ENCODE data around the gene NTN1.

NTN1 gene

GRCh38 chr17:9229160-9229825 is 208.0 kb downstream of the NTN1 start:
- no peak for DNase-seq (ENCODE audit: low read depth in 2 of 2, low spot score in 1 of 2)

DNA sequence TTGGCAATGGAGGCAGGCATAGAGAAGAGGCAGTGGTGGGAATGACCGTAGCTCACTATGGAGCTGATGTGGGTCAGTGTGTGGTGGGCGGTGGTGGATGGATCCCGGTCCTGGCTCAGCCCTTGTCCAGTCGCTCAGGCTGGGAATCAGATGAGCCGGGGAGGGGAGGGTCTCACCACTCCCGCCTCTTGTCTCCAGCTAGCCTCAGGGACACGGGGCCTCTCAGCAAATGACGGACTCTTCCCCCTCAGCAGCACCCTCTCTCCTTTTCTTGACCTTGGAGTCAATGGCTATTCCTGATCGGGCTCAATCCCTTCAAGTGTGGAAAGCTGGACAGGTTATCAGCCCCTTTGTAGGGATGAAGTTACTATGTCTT is 208.5 kb downstream of the NTN1 start:
- DNase-seq (ENCODE audit: low read depth in 2 of 2, low spot score in 1 of 2) = no peak

GRCh38 chr17:9230346-9230745 is 209.0 kb downstream of the NTN1 start:
- no peak for DNase-seq (ENCODE audit: low read depth in 2 of 2, low spot score in 1 of 2)

DNA sequence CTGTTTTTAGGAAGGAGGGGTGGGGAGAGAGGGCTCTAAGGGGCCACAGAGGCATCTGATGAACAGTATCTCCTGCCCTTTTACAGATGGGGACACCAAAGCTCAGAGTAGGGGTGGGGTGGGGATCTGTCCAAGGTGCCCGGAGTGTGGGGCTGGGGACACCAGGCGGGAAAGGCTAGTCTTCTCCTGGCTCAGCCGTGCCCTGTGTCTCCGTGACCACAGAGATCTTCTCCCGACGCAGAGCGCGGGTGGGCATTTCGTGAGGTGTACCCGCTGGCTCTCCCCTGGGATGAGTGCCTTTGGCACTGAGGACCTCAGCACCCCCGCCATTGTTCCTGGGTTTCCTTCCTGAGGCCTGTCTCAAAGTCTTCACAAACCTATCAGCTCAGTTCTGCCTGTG is 209.6 kb downstream of the NTN1 start:
- DNase-seq (ENCODE audit: low read depth in 2 of 2, low spot score in 1 of 2) = no peak

- DNase-seq (ENCODE audit: low read depth in 2 of 2, low spot score in 1 of 2) = no peak
Measured at GRCh38 chr17:9231449-9232154, 210.3 kb downstream of the NTN1 start.

DNA sequence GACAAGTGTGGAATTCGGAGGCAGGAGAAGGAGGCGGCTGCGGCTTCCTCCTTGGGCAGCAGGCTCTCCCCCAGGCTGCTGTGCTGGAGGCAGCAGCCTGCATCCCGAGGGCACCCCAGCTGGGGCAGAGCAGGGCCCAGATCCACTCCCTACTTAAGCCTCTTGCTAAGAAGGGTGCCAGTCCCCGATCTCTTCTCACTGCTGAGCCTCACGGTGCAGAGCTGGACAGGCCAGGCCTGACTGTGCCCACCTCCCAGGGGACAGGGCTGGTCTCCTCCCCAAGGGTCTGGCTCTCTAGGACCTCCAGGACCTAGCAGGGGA is 210.8 kb downstream of the NTN1 start:
- DNase-seq (ENCODE audit: low read depth in 2 of 2, low spot score in 1 of 2) = no peak

DNA sequence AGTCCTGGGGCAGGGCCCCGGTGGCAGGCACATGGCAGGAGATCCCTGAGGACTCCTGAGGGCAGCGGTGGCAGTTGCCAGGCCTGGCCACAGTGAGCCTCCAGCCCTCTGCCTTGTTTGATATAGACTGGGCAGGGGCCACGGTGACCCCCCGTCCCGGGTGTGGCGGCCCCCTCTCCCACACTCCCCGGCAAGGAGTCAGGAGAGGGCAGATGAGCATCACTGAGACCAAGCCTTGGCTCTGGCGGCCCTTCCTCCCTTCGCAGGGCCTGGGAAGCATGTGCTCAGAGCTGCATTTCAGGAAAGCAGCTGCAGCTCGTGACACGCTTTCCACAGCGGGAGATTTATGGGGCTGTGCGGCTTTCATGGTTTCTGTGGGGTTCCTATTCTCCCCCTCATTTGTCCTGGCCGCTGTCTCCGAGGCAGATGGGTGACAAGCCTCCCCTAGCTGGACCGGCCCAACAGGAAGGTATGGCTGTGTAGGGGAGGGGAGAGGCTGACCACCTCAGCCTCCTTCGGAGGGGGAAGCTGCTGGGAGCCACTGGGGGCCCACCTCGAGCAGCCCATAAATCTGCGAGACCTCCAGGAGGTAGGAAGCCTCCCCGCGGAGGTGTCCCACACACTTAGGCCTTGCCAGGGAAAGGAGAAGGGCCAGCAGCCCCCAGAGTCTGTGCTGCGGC is 211.4 kb downstream of the NTN1 start:
- no peak for DNase-seq (ENCODE audit: low read depth in 2 of 2, low spot score in 1 of 2)

GRCh38 chr17:9233271-9233599 is 211.9 kb downstream of the NTN1 start:
- DNase-seq (ENCODE audit: low read depth in 2 of 2, low spot score in 1 of 2) = no peak

- DNase-seq (ENCODE audit: low read depth in 2 of 2, low spot score in 1 of 2) = no peak
Measured at GRCh38 chr17:9233761-9234160, 212.5 kb downstream of the NTN1 start.

- no peak for DNase-seq (ENCODE audit: low read depth in 2 of 2, low spot score in 1 of 2)
Measured at GRCh38 chr17:9234389-9234945, 213.2 kb downstream of the NTN1 start.

DNA sequence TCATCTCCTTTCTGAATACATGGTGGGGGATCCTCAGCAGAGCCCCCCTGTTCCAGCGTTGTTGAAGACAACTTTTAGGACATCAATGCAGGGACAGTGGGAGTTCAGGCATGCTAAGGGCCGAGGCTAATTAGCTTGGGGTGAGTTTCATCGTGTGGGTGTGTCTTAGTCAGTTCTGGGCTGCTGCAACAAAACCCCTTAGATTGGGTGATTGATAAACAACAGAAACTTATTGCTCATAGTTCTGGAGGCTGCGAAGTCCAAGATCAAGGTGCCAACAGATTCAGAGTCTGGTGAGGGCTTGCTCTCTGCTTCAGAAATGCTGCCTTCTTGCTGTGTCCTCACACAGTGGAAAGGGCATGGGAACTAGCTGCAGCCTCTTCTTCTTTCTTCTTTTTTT is 214.0 kb downstream of the NTN1 start:
- DNase-seq (ENCODE audit: low read depth in 2 of 2, low spot score in 1 of 2) = no peak

DNA sequence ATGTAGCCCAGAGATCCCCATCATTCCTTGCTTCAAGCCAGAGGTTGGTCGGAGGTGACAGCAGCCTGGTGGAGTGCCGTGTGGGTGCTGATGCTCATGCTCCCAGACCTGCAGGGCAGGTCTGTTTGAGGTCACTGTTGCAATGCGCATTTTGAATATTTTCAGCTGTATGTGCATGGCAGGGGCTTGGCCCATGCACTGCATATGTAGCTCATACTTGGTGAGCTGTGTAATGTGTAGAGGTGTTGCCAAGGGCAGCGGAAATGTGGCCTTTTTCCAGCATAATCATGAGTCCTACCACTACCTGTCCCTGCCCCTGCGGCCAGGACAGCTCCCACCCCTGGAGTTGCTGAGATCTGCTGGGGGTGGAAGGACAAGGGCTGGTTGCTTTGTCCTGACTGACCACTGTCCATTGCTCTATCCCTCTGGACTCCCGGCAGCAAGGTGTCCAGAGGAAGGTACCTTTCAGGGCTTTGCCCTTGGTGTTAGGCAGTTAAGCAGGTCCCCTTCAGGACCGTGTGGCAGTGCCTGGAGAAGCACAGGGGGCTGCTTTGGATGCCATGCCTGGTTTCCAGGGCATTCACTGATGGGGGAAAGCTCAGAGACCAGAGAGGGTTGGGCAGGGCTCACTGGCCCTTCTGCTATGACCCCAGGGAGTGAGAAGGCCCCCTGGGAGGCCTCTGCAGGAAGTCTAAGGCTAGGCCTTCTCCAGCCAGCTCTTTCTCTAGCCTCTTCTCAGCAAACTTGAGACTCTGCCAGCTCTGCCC is 215.2 kb downstream of the NTN1 start:
- no peak for DNase-seq (ENCODE audit: low read depth in 2 of 2, low spot score in 1 of 2)

DNA sequence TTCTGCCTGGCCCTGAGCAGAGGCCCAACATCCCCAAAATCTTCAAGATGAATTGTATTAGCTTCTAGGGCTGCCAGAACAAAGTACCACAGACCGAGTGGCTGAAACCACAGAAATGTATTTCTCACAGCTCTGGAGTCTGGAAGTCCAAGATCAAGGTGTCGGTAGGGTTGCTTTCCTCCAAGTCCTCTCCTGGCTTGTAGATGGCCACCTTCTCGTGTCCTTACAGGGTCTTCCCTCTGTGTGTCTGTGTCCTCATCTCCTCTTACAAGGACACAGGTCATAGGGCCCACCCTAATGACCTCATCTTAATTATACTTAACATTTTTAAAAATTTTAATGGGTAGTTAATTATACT is 215.7 kb downstream of the NTN1 start:
- DNase-seq (ENCODE audit: low read depth in 2 of 2, low spot score in 1 of 2) = no peak

DNA sequence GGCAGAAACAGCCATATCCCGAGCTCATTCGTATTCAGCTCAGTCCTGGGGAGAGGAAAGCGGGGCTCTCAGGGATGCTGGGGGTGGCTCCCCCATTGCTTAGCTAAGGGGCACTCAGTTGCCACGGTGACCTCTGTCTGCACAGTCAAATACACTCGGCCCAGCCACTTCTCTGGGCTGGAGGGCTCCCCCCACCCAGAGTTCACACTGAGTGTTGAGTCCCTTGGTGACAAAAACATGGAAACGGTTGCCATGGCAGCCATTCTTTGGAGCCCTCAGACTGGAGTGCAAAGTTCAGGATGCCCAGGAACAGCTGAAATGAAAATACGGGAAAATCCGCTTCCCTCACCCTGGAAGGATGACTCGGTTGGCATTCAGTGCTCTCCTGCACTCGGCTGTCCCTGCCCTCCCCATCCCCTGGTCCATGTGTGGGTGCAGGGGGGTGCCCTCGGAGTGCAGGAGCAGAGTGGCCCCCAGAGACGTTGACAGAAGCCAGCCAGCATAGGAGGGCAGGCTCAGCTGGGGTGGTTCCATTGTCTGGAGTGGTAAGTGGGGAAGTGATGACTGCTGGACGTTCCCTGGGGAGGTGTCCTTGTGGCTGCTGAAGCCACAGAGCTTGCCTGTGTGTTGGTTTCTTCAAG is 216.5 kb downstream of the NTN1 start:
- DNase-seq (ENCODE audit: low read depth in 2 of 2, low spot score in 1 of 2) = no peak

GRCh38 chr17:9238340-9239245 is 217.3 kb downstream of the NTN1 start:
- no peak for DNase-seq (ENCODE audit: low read depth in 2 of 2, low spot score in 1 of 2)

DNA sequence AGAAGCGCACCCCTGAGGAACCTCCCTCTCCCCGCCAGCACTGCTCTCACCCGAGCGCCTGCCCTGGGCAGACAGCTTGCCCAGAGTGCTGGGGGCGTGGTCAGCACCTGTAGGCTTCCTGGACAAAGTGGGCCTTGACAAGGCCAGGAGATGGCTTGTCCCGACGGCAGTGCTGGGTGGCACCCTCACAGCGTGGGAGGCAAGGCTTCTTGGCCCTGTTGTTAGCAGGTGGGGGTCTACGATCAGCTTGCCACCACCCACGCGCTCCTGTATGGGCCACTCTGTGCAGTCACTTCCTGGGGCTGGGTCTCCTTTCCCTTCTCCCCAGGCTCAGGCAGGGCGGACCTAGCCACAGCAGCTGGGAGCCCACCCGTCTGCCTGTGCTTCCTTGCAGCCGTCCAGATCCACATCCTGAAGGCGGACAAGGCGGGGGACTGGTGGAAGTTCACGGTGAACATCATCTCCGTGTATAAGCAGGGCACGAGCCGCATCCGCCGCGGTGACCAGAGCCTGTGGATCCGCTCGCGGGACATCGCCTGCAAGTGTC is 218.0 kb downstream of the NTN1 start:
- DNase-seq (ENCODE audit: low read depth in 2 of 2, low spot score in 1 of 2) = no peak

GRCh38 chr17:9239793-9240658 is 218.7 kb downstream of the NTN1 start:
- peak; percentile 28 to 46 for DNase-seq (ENCODE audit: low read depth in 2 of 2, low spot score in 1 of 2)

- no peak for DNase-seq (ENCODE audit: low read depth in 2 of 2, low spot score in 1 of 2)
Measured at GRCh38 chr17:9240659-9241370, 219.5 kb downstream of the NTN1 start.

GRCh38 chr17:9241371-9241712 is 220.0 kb downstream of the NTN1 start:
- DNase-seq (ENCODE audit: low read depth in 2 of 2, low spot score in 1 of 2) = no peak
